Measurements from ENCODE around the gene GAS2.

- no peak for TF ChIP-seq MAZ (IDR thresholded peaks at IDR 0.05; ENCODE audit: borderline replicate concordance, low read depth, low read length)
- TF ChIP-seq POLR2A (IDR thresholded peaks at IDR 0.05; ENCODE audit: low read depth, low read length) = no peak
- TF ChIP-seq BHLHE40 (IDR thresholded peaks at IDR 0.05; ENCODE audit: low read depth, low read length) = no peak
- TF ChIP-seq CTCF (conservative IDR thresholded peaks at IDR 0.05; ENCODE audit: low read depth, low read length) = no peak
- TF ChIP-seq RAD21 (IDR thresholded peaks at IDR 0.05; ENCODE audit: low read length) = no peak
- TF ChIP-seq SMC3 (IDR thresholded peaks at IDR 0.05; ENCODE audit: low read depth, low read length) = no peak
- TF ChIP-seq MXI1 (IDR thresholded peaks at IDR 0.05; ENCODE audit: borderline replicate concordance, low read depth, low read length) = no peak
- no peak for TF ChIP-seq MAFK (IDR thresholded peaks at IDR 0.05; ENCODE audit: low read depth, low read length)
These were observed 45.5 kb downstream of the GAS2 start for GRCh38 chr11:22711880-22712279.

Data from IMR-90 (cell line).